Liver (tissue), 9 donors: Measurements from ENCODE around the gene PIP5KL1. TPM values are rescaled to one million over a fixed set of nuclear protein-coding genes. Genes with fewer than 3 reads are reported as not detected.

Experiments used
- DNase-seq: peaks from one replicate; pipeline ENCODE4 v3.0.0-alpha.2; 2017; ENCODE audit warnings: low spot score
- H3K27ac ChIP-seq, 2 donors: one replicate each; pipeline ENCODE4 v1.7.0; 2013; ENCODE audit warnings: inconsistent platforms in 2 of 2, low read length in 2 of 2, control low read depth in 1 of 2, low read depth in 1 of 2, mild to moderate bottlenecking in 1 of 2
- H3K27me3 ChIP-seq, 4 donors: one replicate each; pipeline versions ENCODE4 v1.6.1 to v1.7.0; 2013; ENCODE audit warnings: low read length in 3 of 4, inconsistent platforms in 1 of 4, mild to moderate bottlenecking in 1 of 4, moderate library complexity in 1 of 4; ENCODE audit not compliant: control insufficient read depth in 4 of 4, insufficient read depth in 4 of 4
- H3K36me3 ChIP-seq, 4 donors: one replicate each; pipeline versions ENCODE4 v1.6.1 to v1.7.0; 2013; ENCODE audit warnings: low read length in 3 of 4, mild to moderate bottlenecking in 3 of 4, low read depth in 1 of 4, moderate library complexity in 1 of 4; ENCODE audit not compliant: control insufficient read depth in 4 of 4, insufficient read depth in 3 of 4
- H3K4me1 ChIP-seq, 4 donors: one replicate each; pipeline versions ENCODE4 v1.6.1 to v1.7.0; 2013; ENCODE audit warnings: low read length in 3 of 4, mild to moderate bottlenecking in 3 of 4, moderate library complexity in 1 of 4; ENCODE audit not compliant: control insufficient read depth in 4 of 4, insufficient read depth in 4 of 4
- H3K4me3 ChIP-seq, 3 donors: one replicate each; pipeline versions ENCODE4 v1.6.1 to v1.7.0; 2013; ENCODE audit warnings: low read length in 3 of 3, control low read depth in 1 of 3, low read depth in 1 of 3, mild to moderate bottlenecking in 1 of 3
- H3K9ac ChIP-seq, 2 donors: one replicate each; pipeline ENCODE4 v1.7.0; 2013; ENCODE audit warnings: low read length in 2 of 2, mild to moderate bottlenecking in 2 of 2, moderate library complexity in 2 of 2, control low read depth in 1 of 2, low read depth in 1 of 2
- H3K9me3 ChIP-seq, 4 donors: one replicate each; pipeline versions ENCODE4 v1.6.1 to v1.7.0; 2013; ENCODE audit warnings: low read length in 3 of 4; ENCODE audit not compliant: control insufficient read depth in 4 of 4
- EGR1 ChIP-seq, 2 donors: IDR thresholded peaks; 2 replicates each; pipeline ENCODE4 v1.6.1; 2016 to 2018; ENCODE audit warnings: antibody characterized with exemption in 2 of 2, low read depth in 2 of 2
- FOXA1 ChIP-seq: IDR thresholded peaks from 2 replicates; pipeline ENCODE4 v1.6.1; 2016; ENCODE audit warnings: antibody characterized with exemption
- FOXA2 ChIP-seq: IDR thresholded peaks from 2 replicates; pipeline ENCODE4 v1.6.1; 2016; ENCODE audit warnings: antibody characterized with exemption
- HNF4A ChIP-seq, 2 donors: conservative IDR thresholded peaks; 2 replicates each; pipeline ENCODE4 v1.6.1; 2016; ENCODE audit warnings: antibody characterized with exemption in 2 of 2, mild to moderate bottlenecking in 2 of 2
- HNF4G ChIP-seq: IDR thresholded peaks from 2 replicates; pipeline ENCODE4 v1.6.1; 2016; ENCODE audit warnings: antibody characterized with exemption
- JUND ChIP-seq, 2 donors: IDR thresholded peaks; 2 replicates each; pipeline ENCODE4 v1.6.1; 2016; ENCODE audit warnings: antibody characterized with exemption in 2 of 2
- NR2F2 ChIP-seq: IDR thresholded peaks from 2 replicates; pipeline ENCODE4 v1.6.1; 2016; ENCODE audit warnings: antibody characterized with exemption
- RAD21 ChIP-seq, 2 donors: IDR thresholded peaks; 2 replicates each; pipeline ENCODE4 v1.6.1; 2016; ENCODE audit warnings: antibody characterized with exemption in 2 of 2, mild to moderate bottlenecking in 2 of 2
- RXRA ChIP-seq, 2 donors: IDR thresholded peaks; 2 replicates each; pipeline ENCODE4 v1.6.1; 2017 to 2018; ENCODE audit warnings: antibody characterized with exemption in 2 of 2, mild to moderate bottlenecking in 1 of 2
- SP1 ChIP-seq: IDR thresholded peaks from 2 replicates; pipeline ENCODE4 v1.6.1; 2018; ENCODE audit warnings: antibody characterized with exemption, mild to moderate bottlenecking
- TAF1 ChIP-seq: conservative IDR thresholded peaks from 2 replicates; pipeline ENCODE4 v1.6.1; 2016; ENCODE audit warnings: antibody characterized with exemption, mild to moderate bottlenecking
- YY1 ChIP-seq: IDR thresholded peaks from 2 replicates; pipeline ENCODE4 v1.6.1; 2016; ENCODE audit warnings: antibody characterized with exemption, mild to moderate bottlenecking
- WGBS: extraction: QIAGEN DNeasy Blood & Tissue Kit; methylation state at CpG from one replicate; pipeline ENCODE4 v1.1.7; 2013; 5-methylcytosine and 5-hydroxymethylcytosine counted together
- polyA plus RNA-seq, 2 donors: library from polyadenylated mRNA; stranded (reverse) in 1 of 2; unstranded in 1 of 2; fragments of 200-250 nt in 1 of 2; fragments of >200 nt in 1 of 2; fragmentation: Nextera tagmentation in 1 of 2; extraction: Ambion mirVana in 1 of 2; gene quantifications; one replicate each; pipeline versions ENCODE4 v1.2.1 to v1.2.3, GENCODE V29; 2013 to 2015
- total RNA-seq, 2 donors: library from RNA; depleted of rRNA; stranded (reverse); fragments of >200 nt; gene quantifications; one replicate each; pipeline ENCODE4 v1.2.3, GENCODE V29; 2014
- TF ChIP-seq, protein P1 (sequence below): IDR thresholded peaks from 2 replicates; pipeline ENCODE4 v1.6.1; 2016; ENCODE audit warnings: antibody characterized with exemption
- TF ChIP-seq, protein P2 (sequence below): fragments of 150-350 bp; IDR thresholded peaks from 2 replicates; pipeline ENCODE4 v1.5.1; 2017; ENCODE audit warnings: improper control_type of control experiment, low read depth, low read length; ENCODE audit not compliant: missing input control
- TF ChIP-seq, protein P3 (sequence below): IDR thresholded peaks from 2 replicates; pipeline ENCODE4 v1.6.1; 2016; ENCODE audit warnings: antibody characterized with exemption
- TF ChIP-seq, protein P4 (sequence below): IDR thresholded peaks from 2 replicates; pipeline ENCODE4 v1.6.1; 2016; ENCODE audit warnings: antibody characterized with exemption
- donor health status: healthy.
- donor health status: healthy.
- donor health status: healthy.
- donor health status: healthy.
- donor health status: healthy.

The PIP5KL1 gene
- total and polyA plus RNA-seq, 4 donors, result 0.06 to 1.5 (median 0.49) TPM

DNA sequence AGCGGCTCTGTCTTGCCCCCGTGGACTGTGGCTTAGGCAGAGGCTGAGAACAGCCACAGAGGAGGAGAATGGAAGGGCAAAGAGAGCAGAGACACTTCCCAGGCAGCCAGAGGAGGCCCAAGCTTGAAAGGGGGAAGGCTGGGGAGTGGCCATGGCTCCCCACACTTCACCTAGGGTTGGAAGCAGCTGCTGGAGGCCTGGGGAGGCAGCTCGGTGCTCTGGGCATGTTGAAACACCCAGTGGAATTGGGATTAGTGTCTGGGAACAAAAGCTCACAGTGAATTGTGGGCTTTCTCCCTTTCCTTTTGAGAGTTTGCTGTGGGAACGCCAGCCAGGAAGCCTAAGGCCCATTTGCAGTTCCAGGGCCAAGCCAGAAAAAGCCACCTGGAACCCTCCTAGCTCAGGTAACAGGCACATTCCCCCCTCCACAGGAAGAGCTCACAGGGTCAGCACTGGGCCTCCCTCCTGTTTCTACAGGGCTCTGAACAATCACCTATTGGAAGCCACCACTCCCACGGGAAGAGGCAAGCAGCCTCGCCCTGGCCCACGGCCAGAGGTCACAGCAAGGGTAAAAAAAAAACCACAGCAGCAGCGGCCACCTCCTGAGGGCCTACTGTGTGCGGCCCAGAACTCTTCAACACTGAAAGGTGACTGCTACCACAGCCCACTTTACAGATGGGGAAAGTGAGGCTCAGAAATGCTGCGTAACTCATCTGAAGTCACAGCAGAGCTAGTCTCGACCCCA lies 30.0 kb upstream of the PIP5KL1 start:
- H3K27ac ChIP-seq, result peak overlapping the region in 1 of 2 donors; percentile 39
- no peaks in the 10 kb centered on the region for H3K9me3 ChIP-seq
- H3K9ac ChIP-seq, result no peak overlapping the region
- DNase-seq, result no peak
- H3K4me1 ChIP-seq, result peaks cover 20 to 53% (median 40%) of the 10 kb centered on the region in 4 donors
- 59% methylated on average over 11 of the region's 11 CpGs for WGBS
- TF ChIP-seq FOXA2, result no peak
- no peak for TF ChIP-seq YY1
- no peak for TF ChIP-seq SP1
- no peak overlapping the region for H3K4me3 ChIP-seq
- H3K27me3 ChIP-seq, result no peaks in the 10 kb centered on the region
- no peaks in the 10 kb centered on the region for H3K36me3 ChIP-seq

DNA sequence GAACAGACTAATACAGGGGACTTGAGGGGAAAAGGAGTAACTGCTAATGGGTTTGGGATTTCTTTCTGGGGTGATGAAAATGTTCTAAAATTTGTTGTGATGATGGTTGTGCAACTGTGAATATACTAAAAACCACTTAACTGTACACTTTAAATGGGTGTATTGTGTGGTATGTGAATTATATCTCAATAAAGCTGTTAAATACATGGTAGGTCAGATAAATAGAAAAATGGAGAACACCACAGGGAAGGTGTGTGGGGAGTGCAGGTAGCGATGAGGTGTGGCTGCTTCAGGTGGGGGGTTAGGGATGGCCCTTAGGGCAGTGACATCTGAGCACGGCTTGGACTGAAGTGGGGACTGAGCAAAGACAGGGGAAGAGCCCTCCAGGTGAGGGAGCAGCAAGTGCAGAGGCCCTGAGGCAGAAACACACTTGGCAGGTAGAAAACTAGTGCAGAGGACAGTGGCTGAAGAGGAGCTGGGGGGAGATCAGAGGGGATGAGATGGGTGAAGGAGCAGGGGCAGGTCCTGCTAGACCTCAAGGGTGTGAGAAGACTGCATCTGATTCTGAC lies 29.3 kb upstream of the PIP5KL1 start:
- peak overlapping the region in 1 of 2 donors; percentile 39 for H3K27ac ChIP-seq
- no peak overlapping the region for H3K9ac ChIP-seq

DNA sequence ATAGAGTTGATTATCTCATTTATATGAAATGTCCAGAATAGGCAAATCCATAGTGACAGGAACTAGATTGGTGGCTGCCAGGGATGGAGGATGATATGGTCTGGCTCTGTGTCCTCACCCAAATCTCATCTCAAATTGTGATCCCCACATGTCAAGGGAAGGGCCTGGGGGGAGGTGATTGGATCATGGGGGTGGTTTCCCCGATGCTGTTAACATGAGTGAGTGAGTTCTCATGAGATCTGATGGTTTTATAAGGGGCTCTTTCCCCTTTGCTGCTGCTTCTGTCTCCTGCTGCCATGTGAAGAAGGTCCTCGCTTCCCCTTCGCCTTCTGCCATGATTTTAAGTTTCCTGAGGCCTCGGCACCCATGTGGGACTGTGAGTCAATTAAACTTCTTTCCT lies 28.8 kb upstream of the PIP5KL1 start:
- no peaks in the 10 kb centered on the region for H3K27me3 ChIP-seq
- no peak for DNase-seq
- no peak overlapping the region for H3K9ac ChIP-seq
- H3K27ac ChIP-seq, result no peak overlapping the region
- no peak overlapping the region for H3K4me3 ChIP-seq
- no peaks in the 10 kb centered on the region for H3K36me3 ChIP-seq
- TF ChIP-seq, protein P1, sequence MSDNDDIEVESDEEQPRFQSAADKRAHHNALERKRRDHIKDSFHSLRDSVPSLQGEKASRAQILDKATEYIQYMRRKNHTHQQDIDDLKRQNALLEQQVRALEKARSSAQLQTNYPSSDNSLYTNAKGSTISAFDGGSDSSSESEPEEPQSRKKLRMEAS, result no peak
- TF ChIP-seq FOXA1 (no peak), SP1 (no peak), RAD21 (IDR thresholded peaks at IDR 0.05) (no peak), JUND (IDR thresholded peaks at IDR 0.05) (no peak), YY1 (no peak)
- H3K4me1 ChIP-seq, result peaks cover 18 to 55% (median 42%) of the 10 kb centered on the region in 4 donors
- no peaks in the 10 kb centered on the region for H3K9me3 ChIP-seq
- 96% methylated on average over 4 of the region's 4 CpGs for WGBS

More for the DNA sequence above, 29.3 kb upstream of the PIP5KL1 start:
- 96% methylated on average over 2 of the region's 2 CpGs for WGBS
- DNase-seq, result no peak
- Histone ChIP-seq H3K9me3 (no peaks in the 10 kb centered on the region), H3K27me3 (no peaks in the 10 kb centered on the region), H3K4me1 (peaks cover 19 to 53% (median 41%) of the 10 kb centered on the region in 4 donors), H3K4me3 (no peak overlapping the region), H3K36me3 (no peaks in the 10 kb centered on the region)
- TF ChIP-seq RXRA (IDR thresholded peaks at IDR 0.05) (no peak), RAD21 (IDR thresholded peaks at IDR 0.05) (no peak), NR2F2 (no peak), JUND (IDR thresholded peaks at IDR 0.05) (no peak), SP1 (no peak), HNF4G (no peak)
- TF ChIP-seq, protein P2, sequence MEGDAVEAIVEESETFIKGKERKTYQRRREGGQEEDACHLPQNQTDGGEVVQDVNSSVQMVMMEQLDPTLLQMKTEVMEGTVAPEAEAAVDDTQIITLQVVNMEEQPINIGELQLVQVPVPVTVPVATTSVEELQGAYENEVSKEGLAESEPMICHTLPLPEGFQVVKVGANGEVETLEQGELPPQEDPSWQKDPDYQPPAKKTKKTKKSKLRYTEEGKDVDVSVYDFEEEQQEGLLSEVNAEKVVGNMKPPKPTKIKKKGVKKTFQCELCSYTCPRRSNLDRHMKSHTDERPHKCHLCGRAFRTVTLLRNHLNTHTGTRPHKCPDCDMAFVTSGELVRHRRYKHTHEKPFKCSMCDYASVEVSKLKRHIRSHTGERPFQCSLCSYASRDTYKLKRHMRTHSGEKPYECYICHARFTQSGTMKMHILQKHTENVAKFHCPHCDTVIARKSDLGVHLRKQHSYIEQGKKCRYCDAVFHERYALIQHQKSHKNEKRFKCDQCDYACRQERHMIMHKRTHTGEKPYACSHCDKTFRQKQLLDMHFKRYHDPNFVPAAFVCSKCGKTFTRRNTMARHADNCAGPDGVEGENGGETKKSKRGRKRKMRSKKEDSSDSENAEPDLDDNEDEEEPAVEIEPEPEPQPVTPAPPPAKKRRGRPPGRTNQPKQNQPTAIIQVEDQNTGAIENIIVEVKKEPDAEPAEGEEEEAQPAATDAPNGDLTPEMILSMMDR, result no peak

DNA sequence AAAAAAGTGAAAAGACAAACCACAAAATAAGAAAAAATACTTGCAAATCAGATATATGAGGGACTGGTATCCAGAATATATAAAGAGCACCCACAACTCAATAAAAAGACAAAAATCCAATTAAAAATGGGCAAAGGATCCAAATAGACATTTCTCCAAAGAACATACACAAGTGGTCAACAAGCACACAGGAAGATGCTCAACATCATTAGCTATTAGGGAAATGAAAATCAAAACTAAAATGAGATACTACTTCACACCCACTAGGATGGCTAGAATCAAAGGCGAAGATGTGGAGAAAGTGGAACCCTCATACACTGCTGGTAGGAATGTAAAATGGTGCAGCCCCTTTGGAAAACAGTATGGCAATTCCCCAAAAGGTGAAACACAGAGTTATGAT lies 28.2 kb upstream of the PIP5KL1 start:
- no peaks in the 10 kb centered on the region for H3K27me3 ChIP-seq
- WGBS, result 94% methylated on average over 1 of the region's 1 CpG
- no peaks in the 10 kb centered on the region for H3K36me3 ChIP-seq
- peaks cover 12 to 54% (median 39%) of the 10 kb centered on the region in 4 donors for H3K4me1 ChIP-seq
- H3K4me3 ChIP-seq, result no peak overlapping the region
- H3K27ac ChIP-seq, result no peak overlapping the region
- no peak for DNase-seq
- no peaks in the 10 kb centered on the region for H3K9me3 ChIP-seq
- H3K9ac ChIP-seq, result no peak overlapping the region
- TF ChIP-seq TAF1, result no peak
- TF ChIP-seq, protein P3, sequence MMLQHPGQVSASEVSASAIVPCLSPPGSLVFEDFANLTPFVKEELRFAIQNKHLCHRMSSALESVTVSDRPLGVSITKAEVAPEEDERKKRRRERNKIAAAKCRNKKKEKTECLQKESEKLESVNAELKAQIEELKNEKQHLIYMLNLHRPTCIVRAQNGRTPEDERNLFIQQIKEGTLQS, result no peak
- TF ChIP-seq SP1, result no peak
- TF ChIP-seq FOXA1, result no peak
- no peak for TF ChIP-seq JUND (IDR thresholded peaks at IDR 0.05)
- no peak for TF ChIP-seq YY1
- TF ChIP-seq, protein P1, result no peak
- TF ChIP-seq, protein P4, sequence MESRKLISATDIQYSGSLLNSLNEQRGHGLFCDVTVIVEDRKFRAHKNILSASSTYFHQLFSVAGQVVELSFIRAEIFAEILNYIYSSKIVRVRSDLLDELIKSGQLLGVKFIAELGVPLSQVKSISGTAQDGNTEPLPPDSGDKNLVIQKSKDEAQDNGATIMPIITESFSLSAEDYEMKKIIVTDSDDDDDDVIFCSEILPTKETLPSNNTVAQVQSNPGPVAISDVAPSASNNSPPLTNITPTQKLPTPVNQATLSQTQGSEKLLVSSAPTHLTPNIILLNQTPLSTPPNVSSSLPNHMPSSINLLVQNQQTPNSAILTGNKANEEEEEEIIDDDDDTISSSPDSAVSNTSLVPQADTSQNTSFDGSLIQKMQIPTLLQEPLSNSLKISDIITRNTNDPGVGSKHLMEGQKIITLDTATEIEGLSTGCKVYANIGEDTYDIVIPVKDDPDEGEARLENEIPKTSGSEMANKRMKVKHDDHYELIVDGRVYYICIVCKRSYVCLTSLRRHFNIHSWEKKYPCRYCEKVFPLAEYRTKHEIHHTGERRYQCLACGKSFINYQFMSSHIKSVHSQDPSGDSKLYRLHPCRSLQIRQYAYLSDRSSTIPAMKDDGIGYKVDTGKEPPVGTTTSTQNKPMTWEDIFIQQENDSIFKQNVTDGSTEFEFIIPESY, result no peak
- no peak for TF ChIP-seq HNF4G
- TF ChIP-seq RAD21 (IDR thresholded peaks at IDR 0.05), result no peak
- no peak for TF ChIP-seq HNF4A (conservative IDR thresholded peaks at IDR 0.05)
- no peak for TF ChIP-seq RXRA (IDR thresholded peaks at IDR 0.05)
- TF ChIP-seq EGR1 (IDR thresholded peaks at IDR 0.05; ENCODE audit: low read depth in 2 of 2), result no peak
